ENCODE data around the gene CYLC1.

The CYLC1 gene

GRCh38 chrX:83860846-83861245, at the start of gene CYLC1:
TSS of gene CYLC1 (plus strand) at chrX:83861146. CDS start at chrX:83861183, 37 bp downstream.
- no peaks in the 10 kb centered on the region for H3K4me1 Mint-ChIP-seq (ENCODE audit: low read depth)
- no peaks in the 10 kb centered on the region for H3K36me3 Mint-ChIP-seq (ENCODE audit: low read depth)
- peaks cover 3% of the 10 kb centered on the region for H3K9me3 Mint-ChIP-seq
- no peaks in the 10 kb centered on the region for H3K27me3 Mint-ChIP-seq
- no peak within 1 kb of the TSS for H3K27ac Mint-ChIP-seq
- no peak within 1 kb of the TSS for H3K4me3 Mint-ChIP-seq

- Mint-ChIP-seq H3K9me3 (peaks cover 4% of the 10 kb centered on the region), H3K4me1 (ENCODE audit: low read depth) (no peaks in the 10 kb centered on the region), H3K27me3 (no peaks in the 10 kb centered on the region), H3K36me3 (ENCODE audit: low read depth) (no peaks in the 10 kb centered on the region), H3K4me3 (no peak overlapping the region), H3K27ac (no peak overlapping the region)
Observed at GRCh38 chrX:83819304-83819703, 41.6 kb upstream of the CYLC1 start.

DNA sequence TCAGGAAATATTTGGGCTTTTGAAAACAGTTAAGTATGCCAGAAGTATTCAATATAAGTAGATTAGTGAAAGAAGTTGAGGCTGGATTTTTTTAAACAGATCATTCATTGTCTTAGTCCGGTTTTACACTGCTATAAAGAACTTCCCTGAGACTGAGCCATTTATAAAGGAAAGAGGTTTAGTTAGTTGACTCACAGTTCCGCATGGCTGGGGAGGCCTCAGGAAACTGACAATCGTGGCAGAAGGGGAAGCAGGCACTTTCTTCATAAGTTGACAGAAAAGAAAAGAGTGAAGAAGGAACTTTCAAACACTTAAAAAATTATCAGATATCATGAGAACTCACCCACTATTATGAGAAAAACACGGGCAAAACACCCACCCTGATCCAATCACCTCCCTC, 31.1 kb upstream of the CYLC1 start:
- no peak overlapping the region for H3K27ac Mint-ChIP-seq
- H3K27me3 Mint-ChIP-seq, result no peaks in the 10 kb centered on the region
- no peaks in the 10 kb centered on the region for H3K36me3 Mint-ChIP-seq (ENCODE audit: low read depth)
- no peaks in the 10 kb centered on the region for H3K4me1 Mint-ChIP-seq (ENCODE audit: low read depth)
- H3K4me3 Mint-ChIP-seq, result no peak overlapping the region
- no peaks in the 10 kb centered on the region for H3K9me3 Mint-ChIP-seq

GRCh38 chrX:83845397-83845796, 15.5 kb upstream of the CYLC1 start:
- H3K27me3 Mint-ChIP-seq, result no peaks in the 10 kb centered on the region
- H3K4me3 Mint-ChIP-seq, result no peak overlapping the region
- H3K27ac Mint-ChIP-seq, result no peak overlapping the region
- no peaks in the 10 kb centered on the region for H3K9me3 Mint-ChIP-seq
- H3K36me3 Mint-ChIP-seq (ENCODE audit: low read depth), result no peaks in the 10 kb centered on the region
- H3K4me1 Mint-ChIP-seq (ENCODE audit: low read depth), result no peaks in the 10 kb centered on the region

- H3K4me1 Mint-ChIP-seq (ENCODE audit: low read depth), result no peaks in the 10 kb centered on the region
- H3K27me3 Mint-ChIP-seq, result no peaks in the 10 kb centered on the region
- no peaks in the 10 kb centered on the region for H3K9me3 Mint-ChIP-seq
- H3K27ac Mint-ChIP-seq, result no peak overlapping the region
- no peaks in the 10 kb centered on the region for H3K36me3 Mint-ChIP-seq (ENCODE audit: low read depth)
- no peak overlapping the region for H3K4me3 Mint-ChIP-seq
Observed at GRCh38 chrX:83847339-83847738, 13.6 kb upstream of the CYLC1 start.

GRCh38 chrX:83888585-83888984, 27.6 kb downstream of the CYLC1 start:
- Mint-ChIP-seq H3K36me3 (ENCODE audit: low read depth) (no peaks in the 10 kb centered on the region), H3K27ac (no peak overlapping the region)

GRCh38 chrX:83892433-83892832, 31.5 kb downstream of the CYLC1 start:
- Mint-ChIP-seq H3K36me3 (ENCODE audit: low read depth) (no peaks in the 10 kb centered on the region), H3K4me1 (ENCODE audit: low read depth) (no peaks in the 10 kb centered on the region), H3K9me3 (no peaks in the 10 kb centered on the region), H3K27me3 (no peaks in the 10 kb centered on the region), H3K4me3 (no peak overlapping the region), H3K27ac (no peak overlapping the region)

More at GRCh38 chrX:83888585-83888984, 27.6 kb downstream of the CYLC1 start:
- Mint-ChIP-seq H3K9me3 (no peaks in the 10 kb centered on the region), H3K4me1 (ENCODE audit: low read depth) (no peaks in the 10 kb centered on the region), H3K27me3 (no peaks in the 10 kb centered on the region), H3K4me3 (no peak overlapping the region)

DNA sequence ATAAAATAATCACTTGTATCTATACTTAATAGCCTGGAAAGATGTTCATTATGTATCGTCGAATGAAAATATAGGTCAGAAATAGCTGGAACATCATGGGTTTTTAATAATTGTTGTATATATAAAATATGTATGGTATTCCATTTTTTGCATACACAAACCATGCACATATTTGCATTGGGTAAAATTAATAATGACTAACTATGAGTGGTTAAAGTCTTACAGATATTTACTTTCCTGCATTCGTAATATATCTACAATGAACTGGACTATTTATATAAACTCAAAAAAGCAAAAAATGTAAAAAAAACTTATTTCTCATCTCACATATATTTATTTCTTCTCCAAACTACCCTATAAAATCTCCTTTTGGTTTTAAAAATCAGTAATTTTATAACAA, 46.0 kb downstream of the CYLC1 start:
- Mint-ChIP-seq H3K27me3 (no peaks in the 10 kb centered on the region), H3K36me3 (ENCODE audit: low read depth) (no peaks in the 10 kb centered on the region), H3K9me3 (peaks cover 5% of the 10 kb centered on the region), H3K27ac (no peak overlapping the region), H3K4me3 (no peak overlapping the region), H3K4me1 (ENCODE audit: low read depth) (no peaks in the 10 kb centered on the region)

DNA sequence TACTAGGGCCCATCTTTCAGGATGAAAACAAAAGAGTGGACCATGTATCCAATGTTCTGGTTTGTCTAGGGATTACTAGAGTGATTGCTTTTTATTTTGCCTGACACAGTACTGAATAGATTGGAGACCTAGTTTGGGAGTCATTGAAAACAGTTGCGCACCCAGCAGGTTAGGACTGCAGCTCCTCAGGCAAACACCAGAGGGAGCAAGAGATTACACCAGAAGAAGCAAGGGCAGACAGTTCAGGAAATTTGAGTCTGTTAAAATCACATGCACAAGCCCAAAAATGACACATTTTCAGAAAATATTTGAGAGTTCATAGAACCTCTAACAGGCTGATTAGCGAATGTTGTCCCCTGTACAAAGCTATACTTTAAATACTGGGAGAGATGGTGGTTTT, 55.6 kb downstream of the CYLC1 start:
- Mint-ChIP-seq H3K27me3 (no peaks in the 10 kb centered on the region), H3K4me3 (no peak overlapping the region), H3K36me3 (ENCODE audit: low read depth) (no peaks in the 10 kb centered on the region), H3K9me3 (peaks cover 3% of the 10 kb centered on the region), H3K27ac (no peak overlapping the region), H3K4me1 (ENCODE audit: low read depth) (no peaks in the 10 kb centered on the region)

DNA sequence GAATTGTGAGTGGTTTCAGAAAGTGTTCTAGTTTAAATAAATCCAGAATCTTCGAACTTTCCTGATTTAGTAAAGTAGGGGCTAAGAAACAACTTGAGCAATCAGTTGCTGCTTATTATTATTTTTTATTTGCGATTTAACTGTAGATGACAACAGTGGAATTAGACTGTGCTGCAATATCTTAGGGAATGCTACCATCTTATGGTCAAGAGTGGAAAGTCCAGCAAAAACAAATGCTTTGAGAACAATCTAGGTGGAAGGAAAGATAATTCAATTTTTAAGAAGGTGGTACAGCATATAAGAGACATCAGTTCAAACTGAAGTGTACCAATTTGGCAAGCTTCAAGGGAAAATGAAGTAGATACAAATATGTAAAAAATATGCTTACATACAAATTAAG, 73.3 kb downstream of the CYLC1 start:
- no peaks in the 10 kb centered on the region for H3K4me1 Mint-ChIP-seq (ENCODE audit: low read depth)
- H3K27me3 Mint-ChIP-seq, result no peaks in the 10 kb centered on the region
- no peaks in the 10 kb centered on the region for H3K36me3 Mint-ChIP-seq (ENCODE audit: low read depth)
- no peak overlapping the region for H3K27ac Mint-ChIP-seq
- H3K4me3 Mint-ChIP-seq, result no peak overlapping the region
- H3K9me3 Mint-ChIP-seq, result no peaks in the 10 kb centered on the region
